GM18873 (cell line): ENCODE data around the gene TMEM98.
"Not testable (repeated sequence)": the region's sequence is repeated elsewhere in the genome, so short reads cannot be mapped to it uniquely, and the experiment has no call there.

Experiments
- ATAC-seq: cut with Tn5 transposase; IDR thresholded peaks from one replicate; pipeline ENCODE4 v1.9.1; 2021; ENCODE audit warnings: mild to moderate bottlenecking, moderate library complexity, moderate number of reproducible peaks; ENCODE audit not compliant: unreplicated experiment, low FRiP score

The TMEM98 gene

GRCh38 chr17:32971171-32971570 lies 43.2 kb downstream of the TMEM98 start:
- no peak for ATAC-seq

GRCh38 chr17:32976131-32976530 lies 48.2 kb downstream of the TMEM98 start:
- ATAC-seq, result no peak

- no peak for ATAC-seq
Observed at GRCh38 chr17:32976605-32977004, 48.7 kb downstream of the TMEM98 start.

- no peak for ATAC-seq
Observed at GRCh38 chr17:32980230-32980629, 52.3 kb downstream of the TMEM98 start.

GRCh38 chr17:32981611-32982010 lies 53.7 kb downstream of the TMEM98 start:
- not testable (repeated sequence) for ATAC-seq

- no peak for ATAC-seq
Observed at GRCh38 chr17:32985050-32985756, 57.2 kb downstream of the TMEM98 start.

GRCh38 chr17:32987453-32987805 lies 59.5 kb downstream of the TMEM98 start:
- not testable (repeated sequence) for ATAC-seq

- ATAC-seq, result not testable (repeated sequence)
Observed at GRCh38 chr17:32987868-32988267, 59.9 kb downstream of the TMEM98 start.

GRCh38 chr17:32988481-32989101 lies 60.6 kb downstream of the TMEM98 start:
- ATAC-seq, result no peak

- ATAC-seq, result no peak
Observed at GRCh38 chr17:32992321-32993033, 64.5 kb downstream of the TMEM98 start.

- ATAC-seq, result no peak
Observed at GRCh38 chr17:32993977-32994376, 66.0 kb downstream of the TMEM98 start.
